HCT116 (cell line): Measurements from ENCODE around the gene ARL6IP4. TPM values are rescaled to one million over a fixed set of nuclear protein-coding genes. Genes with fewer than 3 reads are reported as not detected.

Source experiments
- ATAC-seq: fragments of 200-7000 bp; cut with Tn5 transposase; 2 replicates; pipeline ENCODE4 v1.9.1; 2020; ENCODE audit warnings: mild to moderate bottlenecking, moderate library complexity
- BruUV-seq: library from RNA; stranded (reverse); fragments of 400-500 nt; replicated peaks from 2 replicates; lab custom pipeline; 2021; lab: Mats Ljungman, UMichigan
- CTCF ChIA-PET: fragments of 300-600 bp; sonication (Branson Sonifier 250); formaldehyde crosslinking; loops from one replicate; lab custom pipeline; 2021; ENCODE audit warnings: antibody characterized with exemption; lab: Charles Lee
- POLR2A ChIA-PET: fragments of 300-600, 350-600 bp; sonication (Branson Sonifier 250); formaldehyde crosslinking; loops from one replicate; lab custom pipeline; 2021; ENCODE audit warnings: antibody characterized with exemption; lab: Charles Lee
- RAD21 ChIA-PET, 2 experiments: fragments of 300-600 bp; sonication (Branson Sonifier 250); formaldehyde crosslinking; loops; one replicate each; lab custom pipeline; 2023; ENCODE audit warnings: low total read pairs in 2 of 2; ENCODE audit not compliant: uncharacterized antibody in 2 of 2, unreplicated experiment in 2 of 2, low non-redundant PET in 1 of 2; lab: Charles Lee
- DNase-seq: peaks from one replicate; pipeline ENCODE4 v3.0.0-alpha.2; 2010; ENCODE audit warnings: low read depth, low spot score
- H2AFZ ChIP-seq: fragments of 200-600 bp; shearing (Covaris generic), sonication (generic); 2 replicates; pipeline ENCODE4 v1.6.1; 2017; ENCODE audit warnings: low read depth, mixed run types, mixed read lengths, antibody characterized with exemption, low read length; ENCODE audit not compliant: poor library complexity, severe bottlenecking
- H3K27ac ChIP-seq: 2 replicates; pipeline ENCODE4 v1.5.1; 2012; ENCODE audit warnings: low read depth, low read length
- H3K27me3 ChIP-seq: fragments of 200-600 bp; sonication (generic); 2 replicates; pipeline ENCODE4 v1.6.1; 2016; ENCODE audit warnings: mixed run types, low read length, mixed read lengths; ENCODE audit not compliant: insufficient read depth
- H3K36me3 ChIP-seq, 2 experiments: fragments of 200-500 bp in 1 of 2; fragments of 200-600 bp in 1 of 2; sonication (Bioruptor generic) in 1 of 2; sonication (generic) in 1 of 2; 2 replicates each; pipeline versions ENCODE4 v1.5.1 to v1.6.1; 2014 to 2016; ENCODE audit warnings: low read length in 2 of 2, inconsistent platforms in 1 of 2, mixed read lengths in 1 of 2, mixed run types in 1 of 2; ENCODE audit not compliant: insufficient read depth in 2 of 2, control insufficient read depth in 1 of 2
- H3K4me1 ChIP-seq, 2 experiments: fragments of 200-600 bp in 1 of 2; sonication (generic) in 1 of 2; 2 replicates each; pipeline versions ENCODE4 v1.5.1 to v1.6.1; 2012 to 2017; ENCODE audit warnings: low read length in 2 of 2, inconsistent platforms in 1 of 2, mild to moderate bottlenecking in 1 of 2, mixed read lengths in 1 of 2, mixed run types in 1 of 2, moderate library complexity in 1 of 2; ENCODE audit not compliant: insufficient read depth in 2 of 2, control insufficient read depth in 1 of 2
- H3K4me2 ChIP-seq: fragments of 200-600 bp; sonication (generic); 2 replicates; pipeline ENCODE4 v1.6.1; 2017; ENCODE audit warnings: mixed run types, low read length, mixed read lengths
- H3K4me3 ChIP-seq, 2 experiments: fragments of 200-600 bp in 1 of 2; sonication (generic) in 1 of 2; replicated peaks in 1 of 2; 2 replicates each; pipeline ENCODE4 v1.5.1; 2011 to 2016; ENCODE audit warnings: low read length in 2 of 2, control low read depth in 1 of 2, low read depth in 1 of 2, mild to moderate bottlenecking in 1 of 2, mixed read lengths in 1 of 2, mixed run types in 1 of 2
- H3K79me2 ChIP-seq: fragments of 200-600 bp; sonication (generic); 2 replicates; pipeline ENCODE4 v1.6.1; 2017; ENCODE audit warnings: mild to moderate bottlenecking, mixed run types, low read length, moderate library complexity, mixed read lengths; ENCODE audit not compliant: insufficient read depth
- H3K9ac ChIP-seq: fragments of 200-600 bp; sonication (generic); 2 replicates; pipeline ENCODE4 v1.6.1; 2016; ENCODE audit warnings: low read length, mixed read lengths
- H3K9me2 ChIP-seq: fragments of 200-600 bp; sonication (generic), shearing (Covaris generic); 2 replicates; pipeline ENCODE4 v1.6.1; 2017; ENCODE audit warnings: mixed run types, mild to moderate bottlenecking, moderate library complexity; ENCODE audit not compliant: insufficient read depth
- H3K9me3 ChIP-seq, 2 experiments: fragments of 200-500 bp in 1 of 2; fragments of 200-600 bp in 1 of 2; sonication (Bioruptor generic) in 1 of 2; sonication (generic) in 1 of 2; 2 replicates each; pipeline ENCODE4 v1.6.1; 2014 to 2017; ENCODE audit warnings: low read length in 2 of 2, mixed read lengths in 2 of 2, inconsistent platforms in 1 of 2, low read depth in 1 of 2, mild to moderate bottlenecking in 1 of 2, mixed run types in 1 of 2, moderate library complexity in 1 of 2; ENCODE audit not compliant: control insufficient read depth in 1 of 2, insufficient read depth in 1 of 2
- H4K20me1 ChIP-seq: fragments of 200-600 bp; sonication (generic), shearing (Covaris generic); 2 replicates; pipeline ENCODE4 v1.6.1; 2017; ENCODE audit warnings: mixed run types, mild to moderate bottlenecking, moderate library complexity; ENCODE audit not compliant: insufficient read depth
- ATF3 ChIP-seq: IDR thresholded peaks from 2 replicates; pipeline ENCODE4 v1.6.1; 2012
- CBX3 ChIP-seq: IDR thresholded peaks from 2 replicates; pipeline ENCODE4 v1.6.1; 2012; ENCODE audit warnings: low read depth
- CEBPB ChIP-seq: IDR thresholded peaks from 2 replicates; pipeline ENCODE4 v1.6.1; 2012; ENCODE audit warnings: low read depth
- EZH2phosphoT487 ChIP-seq: fragments of 200-600 bp; IDR thresholded peaks from 2 replicates; pipeline ENCODE4 v1.6.1; 2018; ENCODE audit warnings: antibody characterized with exemption, borderline replicate concordance
- FOSL1 ChIP-seq: IDR thresholded peaks from 2 replicates; pipeline ENCODE4 v1.6.1; 2012; ENCODE audit warnings: low read depth
- JUND ChIP-seq: IDR thresholded peaks from 2 replicates; pipeline ENCODE4 v1.6.1; 2012
- MAX ChIP-seq: IDR thresholded peaks from 2 replicates; pipeline ENCODE4 v1.6.1; 2012
- POLR2A ChIP-seq: IDR thresholded peaks from 2 replicates; pipeline ENCODE4 v1.7.0; 2011; ENCODE audit warnings: borderline replicate concordance; ENCODE audit not compliant: insufficient read depth, insufficient read length; ENCODE audit errors: extremely low read depth
- SIN3A ChIP-seq: IDR thresholded peaks from 2 replicates; pipeline ENCODE4 v1.6.1; 2012; ENCODE audit warnings: low read depth
- YY1 ChIP-seq: IDR thresholded peaks from 2 replicates; pipeline ENCODE4 v1.6.1; 2011; ENCODE audit warnings: low read length, low read depth, moderate library complexity, mild to moderate bottlenecking; ENCODE audit not compliant: insufficient replicate concordance; ENCODE audit errors: extremely low read depth
- ZBTB33 ChIP-seq: IDR thresholded peaks from 2 replicates; pipeline ENCODE4 v1.6.1; 2011; ENCODE audit warnings: mild to moderate bottlenecking, low read length, moderate library complexity; ENCODE audit not compliant: insufficient replicate concordance; ENCODE audit errors: extremely low read depth
- ZNF274 ChIP-seq: fragments of 200-500 bp; sonication (Bioruptor generic); IDR thresholded peaks from 2 replicates; pipeline ENCODE4 v1.6.1; 2014; ENCODE audit warnings: mild to moderate bottlenecking, low read depth, low read length, inconsistent platforms
- intact Hi-C: fragments of 100-400 bp; cut with micrococcal nuclease; formaldehyde crosslinking; loops from 2 replicates; pipeline ENCODE4 v1.10.0; 2022
- total RNA-seq: library from RNA; stranded (reverse); gene quantifications from one replicate; pipeline ENCODE4 v1.2.1, GENCODE V29; 2021; ENCODE audit not compliant: unreplicated experiment

Gene ARL6IP4
- total RNA-seq, 1 experiment from 2014 or later: 128 TPM

GRCh38 chr12:122975790-122976647 is 4.5 kb upstream of the ARL6IP4 start (continued):
- TF ChIP-seq ZBTB33: no peak

GRCh38 chr12:122976648-122976975 is 3.9 kb upstream of the ARL6IP4 start:
- Histone ChIP-seq H3K79me2 (peaks cover 39% of the 10 kb centered on the region), H3K4me1 (peaks cover 16 to 29% of the 10 kb centered on the region in 2 experiments), H2AFZ (no peak overlapping the region), H3K9me2 (no peaks in the 10 kb centered on the region), H3K9me3 (no peaks in the 10 kb centered on the region), H4K20me1 (no peaks in the 10 kb centered on the region), H3K27ac (peak overlapping the region; percentile 87; the same call in 1 of the 2 replicates)
- CTCF ChIA-PET: no interaction called here
- no TSS peak for BruUV-seq
- ATAC-seq (no peak), DNase-seq (no peak)
- RAD21 ChIA-PET: no interaction called here
- intact Hi-C loops: loop anchor here (10.0 kb wide), 1 partner anchor 168 kb away; no protein-coding TSS in a partner anchor
- TF ChIP-seq YY1 (no peak), MAX (no peak), SIN3A (no peak), CEBPB (no peak), ATF3 (no peak), JUND (no peak), POLR2A (no peak), EZH2phosphoT487 (no peak), ZNF274 (no peak), CBX3 (no peak), FOSL1 (no peak)
- TF ChIP-seq, all 23 proteins: peak for 0
- POLR2A ChIA-PET: interaction anchor here (2.4 kb wide), 1 partner anchor 256 kb away, joined by 19 read pairs; the partner anchor contains the start of genes MPHOSPH9 and MTRFR
- H3K27me3 ChIP-seq: no peaks in the 10 kb centered on the region
- H3K4me2 ChIP-seq: peak overlapping the region; percentile 100
- peaks cover 0 to 7% of the 10 kb centered on the region in 2 experiments; a peak in 1 of 4 replicates for H3K36me3 ChIP-seq
- peak overlapping the region; percentile 98 for H3K9ac ChIP-seq
- H3K4me3 ChIP-seq: peak overlapping the region; percentile 87
